GM19023 (cell line): ENCODE measurements around the gene DPH1.
"Not testable (repeated sequence)": the region's sequence is repeated elsewhere in the genome, so short reads cannot be mapped to it uniquely, and the experiment has no call there.

Experiments
- ATAC-seq: cut with Tn5 transposase; IDR thresholded peaks from one replicate; pipeline ENCODE4 v1.9.1; 2021; ENCODE audit warnings: mild to moderate bottlenecking, moderate library complexity; ENCODE audit not compliant: unreplicated experiment

The DPH1 gene

DNA sequence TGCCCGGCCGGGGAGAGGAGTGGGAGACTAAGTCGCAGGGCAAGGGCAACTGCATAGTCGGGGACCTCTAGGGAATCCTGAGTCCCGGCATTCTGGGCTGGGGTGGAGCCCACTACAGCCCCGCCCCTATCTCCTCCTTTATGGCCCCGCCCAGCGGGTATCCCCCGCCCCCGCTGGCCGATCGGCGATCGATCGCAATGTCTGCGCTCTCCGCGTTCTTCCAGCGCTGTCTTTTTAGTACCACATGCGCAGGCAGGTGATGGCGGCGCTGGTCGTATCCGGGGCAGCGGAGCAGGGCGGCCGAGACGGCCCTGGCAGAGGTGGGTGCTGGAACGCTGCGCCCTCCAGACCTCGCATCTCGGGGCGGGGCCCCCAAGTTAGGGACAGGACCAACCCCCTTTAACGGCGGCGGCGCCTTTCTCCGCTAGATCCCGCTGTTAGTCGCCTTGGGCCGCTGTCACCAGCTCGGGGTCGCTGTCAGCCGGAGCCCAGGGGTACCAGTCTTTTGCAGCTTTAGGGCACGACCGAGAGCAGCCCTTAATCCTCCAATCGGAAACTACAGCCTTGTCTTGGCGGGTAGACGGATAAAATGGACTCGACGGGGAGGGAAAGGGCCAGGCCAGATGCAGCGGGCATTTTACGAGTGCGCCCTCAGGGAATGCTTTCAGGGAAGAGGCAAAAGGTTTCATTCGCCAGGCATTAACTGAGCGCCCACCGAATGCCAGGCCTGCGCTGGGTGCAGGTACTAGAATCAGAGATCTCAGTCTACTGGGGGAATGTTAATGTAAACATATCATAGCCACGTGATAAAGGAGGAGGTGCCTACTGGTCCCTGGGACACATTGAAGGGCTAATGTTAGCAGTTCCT is at the start of gene DPH1:
DPH1 (plus strand) TSS at position 243 of the 868 bp plus-strand sequence; CDS start at position 260, 17 bp downstream.
- ATAC-seq = peak; percentile 78

DNA sequence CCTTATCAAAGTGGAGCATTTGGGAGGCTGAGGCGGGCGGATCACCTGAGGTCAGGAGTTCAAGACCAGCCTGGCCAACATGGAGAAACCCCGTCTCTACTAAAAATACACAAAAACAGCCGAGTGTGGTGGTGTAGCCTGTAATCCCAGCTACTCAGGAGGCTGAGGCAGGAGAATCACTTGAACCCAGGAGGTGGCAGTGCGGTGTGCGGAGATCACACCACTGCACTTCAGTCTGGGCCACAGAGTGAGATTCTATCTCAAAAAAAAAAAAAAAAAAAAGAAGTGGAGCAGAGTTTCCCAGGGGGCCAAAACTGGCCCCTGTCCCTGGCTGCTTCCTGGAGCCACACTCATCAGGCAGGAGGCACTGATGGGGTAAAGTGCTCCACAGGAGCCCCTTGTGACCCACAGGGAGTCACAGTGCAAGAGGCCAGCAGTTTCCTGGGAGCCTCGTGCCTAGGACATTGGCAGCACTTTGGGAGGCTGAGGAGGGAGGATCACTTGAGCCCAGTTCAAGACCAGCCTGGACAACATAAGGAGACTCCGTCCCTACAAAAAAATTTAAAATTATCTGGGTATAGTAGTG is 49.2 kb upstream of the DPH1 start:
- no peak for ATAC-seq

DNA sequence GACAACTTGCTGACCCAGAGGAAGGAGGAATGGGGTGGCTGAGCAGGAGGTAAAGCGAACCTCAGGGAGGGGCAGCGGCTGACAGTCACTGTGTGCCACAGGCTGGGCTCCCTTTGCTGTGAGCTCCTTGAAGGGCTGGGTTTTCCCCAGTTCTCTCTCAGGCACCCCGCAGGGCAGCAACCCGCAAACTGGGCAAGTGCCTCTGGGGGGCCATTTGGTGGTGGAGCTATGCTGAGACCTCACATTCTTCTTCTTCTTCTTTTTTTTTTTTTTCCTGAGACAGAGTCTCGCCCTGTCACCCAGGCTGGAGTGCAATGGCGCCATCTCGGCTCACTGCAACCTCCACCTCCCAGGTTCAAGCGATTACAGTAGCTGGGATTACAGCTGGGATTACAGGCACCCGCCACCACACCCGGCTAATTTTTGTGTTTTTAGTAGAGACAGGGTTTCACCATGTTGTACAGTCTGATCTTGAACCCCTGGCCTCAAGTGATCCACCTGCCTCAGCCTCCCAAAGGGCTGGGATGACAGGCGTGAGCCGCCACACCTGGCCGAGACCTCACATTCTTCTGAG is 47.1 kb upstream of the DPH1 start:
- not testable (repeated sequence) for ATAC-seq

DNA sequence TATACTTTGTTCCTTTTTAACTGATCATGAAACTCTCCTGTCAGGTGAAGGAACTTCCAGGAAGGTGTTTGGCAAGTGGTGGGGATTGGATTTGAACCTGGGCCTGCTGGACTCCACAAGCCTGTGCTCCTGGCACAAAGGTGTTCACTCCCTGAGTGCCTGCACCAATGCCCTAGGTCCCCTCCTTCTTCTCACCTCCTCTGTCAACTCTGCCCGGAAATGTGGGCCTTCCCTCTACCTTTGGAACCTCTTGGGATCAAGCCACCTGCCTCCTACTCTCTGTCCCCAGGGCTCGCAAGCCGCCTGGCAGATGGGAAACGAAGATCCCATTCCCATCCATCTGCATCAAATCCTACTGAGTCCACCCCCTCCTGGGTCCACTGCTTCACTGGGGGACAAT is 44.9 kb upstream of the DPH1 start:
- no peak for ATAC-seq

DNA sequence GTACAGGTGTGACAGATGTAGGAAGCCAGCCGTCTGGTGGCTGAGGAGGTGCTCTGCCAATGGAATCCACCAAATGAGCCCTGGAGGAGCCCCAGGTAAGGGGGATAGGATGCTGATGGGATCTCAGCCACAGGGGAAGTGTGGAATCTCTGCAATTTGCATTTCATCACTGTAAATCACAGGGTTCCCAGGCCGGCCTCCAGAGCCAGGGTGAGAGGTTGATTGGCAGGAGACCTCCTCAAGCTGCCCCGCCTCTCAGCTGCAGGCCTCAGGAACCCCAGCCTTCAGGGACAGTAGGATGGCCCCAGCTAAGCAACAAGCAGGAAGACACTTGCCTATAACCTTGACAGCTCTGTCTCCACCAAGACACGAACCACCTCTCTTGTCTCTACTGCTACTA is 44.3 kb upstream of the DPH1 start:
- ATAC-seq = no peak

DNA sequence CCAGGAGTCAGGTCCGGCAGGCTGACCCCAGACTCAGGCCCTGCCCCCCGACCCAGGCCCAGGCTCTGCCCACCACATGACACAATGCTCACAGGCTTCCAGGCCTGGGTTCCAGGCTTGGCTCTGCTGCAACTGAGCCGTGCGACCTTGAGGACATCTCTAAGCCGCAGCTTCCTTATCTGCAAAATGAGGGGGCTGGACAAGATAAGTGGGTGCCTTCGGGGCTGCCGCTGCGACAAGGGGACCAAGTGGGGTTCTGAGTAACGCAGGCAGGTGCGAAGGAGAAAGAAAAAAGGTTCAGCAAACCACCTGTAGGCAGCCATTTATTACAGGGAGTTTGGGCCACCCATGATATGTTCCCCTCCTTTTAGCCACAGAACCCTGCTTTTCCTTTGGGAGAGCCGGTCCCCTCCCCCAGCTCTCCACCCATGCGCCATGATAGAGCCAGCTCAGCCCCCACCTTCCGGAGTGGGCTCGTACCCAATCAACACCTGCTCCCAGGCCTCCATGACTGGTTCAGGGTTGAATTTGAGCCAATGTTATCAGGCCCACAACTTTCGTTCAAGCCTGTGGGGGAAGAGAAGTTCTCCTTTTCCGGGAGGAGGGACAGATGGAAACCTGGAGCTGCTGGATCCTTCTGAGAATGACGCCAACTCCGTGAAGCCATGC is 43.0 kb upstream of the DPH1 start:
- ATAC-seq = no peak

DNA sequence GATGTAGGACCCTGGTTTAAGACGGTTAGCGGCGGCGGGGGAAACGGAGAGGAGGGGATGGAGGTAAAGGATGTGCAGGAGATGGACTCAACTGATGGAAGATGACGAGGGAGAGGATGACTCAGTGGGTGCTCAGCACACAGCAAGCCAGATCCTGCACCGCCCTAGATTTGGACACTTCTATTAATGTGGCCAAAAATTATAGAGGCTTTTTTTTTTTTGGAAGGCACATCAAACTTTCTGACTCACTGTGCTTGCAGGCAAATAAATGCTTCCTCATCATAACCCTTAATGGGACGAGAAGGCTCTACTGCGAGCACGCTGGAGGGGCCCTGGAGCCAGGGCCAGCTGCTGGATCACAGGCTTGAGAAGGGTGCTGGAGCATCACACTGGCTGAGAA is 40.8 kb upstream of the DPH1 start:
- no peak for ATAC-seq

DNA sequence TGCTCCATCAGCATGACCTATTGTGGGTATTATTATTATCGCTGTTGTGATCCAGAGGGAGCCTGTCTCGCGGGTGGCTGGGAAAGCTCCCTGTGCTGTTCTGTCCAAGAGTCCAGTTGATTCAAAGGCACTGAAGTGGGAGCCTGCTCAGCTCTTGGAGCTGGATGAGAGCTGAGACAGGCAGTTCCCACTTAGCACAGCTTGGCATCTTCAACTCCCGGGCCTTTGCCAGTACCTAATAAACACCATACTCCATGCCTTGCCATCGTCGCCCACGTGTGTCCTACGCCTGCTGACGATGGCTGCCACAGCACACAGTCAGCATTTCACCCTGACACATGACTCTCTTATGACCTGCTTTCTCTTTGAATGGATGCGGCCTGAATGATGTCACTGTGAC is 37.4 kb upstream of the DPH1 start:
- no peak for ATAC-seq

DNA sequence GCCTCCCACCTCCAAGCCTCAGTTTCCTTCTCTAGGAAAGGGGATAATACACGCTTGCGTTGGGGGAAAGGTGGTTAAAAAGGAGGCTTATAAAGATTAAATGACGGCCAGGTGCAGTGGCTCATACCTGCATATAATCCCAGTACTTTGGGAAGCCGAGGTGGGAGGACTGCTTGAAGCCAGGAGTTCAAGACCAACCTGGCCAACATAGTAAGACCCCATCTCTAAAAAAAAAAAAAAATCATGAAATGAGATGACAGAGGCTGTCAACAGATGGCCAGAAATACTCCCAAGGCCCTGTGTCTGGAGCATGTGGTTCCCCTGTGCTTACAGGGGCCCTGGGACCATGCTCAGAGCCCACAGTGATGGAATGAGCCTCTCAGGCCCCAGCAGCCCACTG is 35.2 kb upstream of the DPH1 start:
- ATAC-seq = no peak

DNA sequence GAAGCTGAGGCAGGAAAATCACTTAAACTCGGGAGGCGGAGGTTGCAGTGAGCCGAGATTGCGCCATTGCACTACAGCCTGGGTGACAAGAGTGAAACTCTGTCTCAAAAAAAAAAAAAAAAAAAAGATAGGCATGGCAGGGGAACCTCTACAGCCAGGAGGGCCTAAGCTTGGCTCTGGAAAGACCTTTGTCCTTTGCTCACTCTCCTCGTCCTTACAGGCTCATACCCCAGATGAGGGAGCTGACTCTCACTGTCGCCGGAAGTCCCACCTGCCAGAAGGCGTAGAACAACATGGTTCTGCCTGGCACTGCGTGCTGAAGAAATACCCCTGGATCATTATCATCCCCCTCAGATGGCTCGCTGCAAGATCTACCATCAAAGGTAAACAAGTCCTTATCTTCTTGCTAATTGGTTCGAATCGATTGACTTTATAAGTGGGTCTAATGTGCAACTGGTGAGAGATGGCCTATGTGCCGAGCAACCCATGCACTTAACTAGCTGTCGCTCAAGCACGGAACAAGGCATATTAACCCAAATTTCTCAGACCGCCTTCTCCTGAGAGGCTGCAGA is 34.5 kb upstream of the DPH1 start:
- ATAC-seq = no peak

DNA sequence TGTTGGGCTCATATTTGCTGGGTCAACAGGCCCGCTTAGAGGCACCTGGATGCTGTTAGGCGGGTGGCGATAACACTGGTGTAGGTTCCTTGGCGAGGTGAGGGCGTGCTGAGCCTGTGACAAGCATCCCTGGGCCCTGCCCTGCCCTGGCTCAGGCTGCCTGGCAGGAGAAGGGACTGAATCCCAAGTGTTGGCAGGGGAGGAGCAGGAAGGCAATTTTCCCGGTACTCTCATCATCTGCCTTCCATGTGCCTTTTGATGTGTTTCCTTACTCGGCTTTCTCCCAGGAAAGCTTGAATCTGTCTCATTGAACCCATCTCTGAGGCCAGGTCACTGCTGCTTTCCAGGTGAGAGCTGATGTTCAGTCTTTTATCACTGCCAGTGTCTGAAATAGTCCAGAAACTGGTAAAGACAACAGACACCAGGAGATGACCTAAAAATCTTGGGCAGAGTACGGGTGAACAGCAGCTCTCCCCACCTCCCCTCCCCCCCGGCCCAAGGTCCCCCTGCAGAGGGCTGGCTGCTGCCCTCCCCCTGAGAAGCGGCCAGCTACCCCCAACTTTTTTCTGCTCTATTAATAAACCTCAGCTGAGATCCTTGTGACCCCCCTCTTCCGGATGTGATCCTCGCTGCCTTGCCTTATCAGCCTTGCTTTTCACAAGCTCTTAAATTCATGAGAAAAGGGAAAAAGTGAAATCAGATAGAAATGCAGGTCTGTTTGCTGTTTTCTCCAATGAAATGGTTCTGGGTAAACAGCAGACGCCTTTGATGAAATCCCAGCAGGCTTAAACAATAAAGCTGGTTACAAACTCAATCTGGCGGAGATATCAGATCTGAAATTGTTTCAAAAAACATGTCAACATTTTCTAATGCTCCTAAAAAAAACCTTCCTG is 33.8 kb upstream of the DPH1 start:
- ATAC-seq = no peak

DNA sequence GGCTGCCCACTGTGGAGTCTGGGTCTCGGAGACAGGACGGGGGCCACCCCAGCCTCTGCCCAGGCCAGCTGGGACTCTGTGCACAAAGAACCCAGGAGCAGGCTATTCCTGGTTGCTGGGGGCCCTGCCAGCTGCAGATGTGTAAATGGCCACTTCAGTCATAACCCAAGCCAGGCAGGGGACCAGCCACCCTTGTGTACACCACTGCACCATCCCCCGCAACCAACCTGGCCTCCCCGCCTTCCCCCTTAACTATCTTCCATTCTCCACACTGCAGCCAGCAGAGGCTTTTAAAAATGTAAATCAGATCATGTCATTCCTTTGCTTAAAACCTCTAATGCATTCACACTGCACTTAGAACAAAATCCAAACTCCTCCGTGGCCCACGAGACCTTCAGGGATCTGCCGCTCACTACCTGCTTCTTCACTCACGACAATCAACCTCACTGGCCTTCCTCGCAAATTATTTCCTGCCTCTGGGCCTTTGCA is 33.1 kb upstream of the DPH1 start:
- no peak for ATAC-seq

DNA sequence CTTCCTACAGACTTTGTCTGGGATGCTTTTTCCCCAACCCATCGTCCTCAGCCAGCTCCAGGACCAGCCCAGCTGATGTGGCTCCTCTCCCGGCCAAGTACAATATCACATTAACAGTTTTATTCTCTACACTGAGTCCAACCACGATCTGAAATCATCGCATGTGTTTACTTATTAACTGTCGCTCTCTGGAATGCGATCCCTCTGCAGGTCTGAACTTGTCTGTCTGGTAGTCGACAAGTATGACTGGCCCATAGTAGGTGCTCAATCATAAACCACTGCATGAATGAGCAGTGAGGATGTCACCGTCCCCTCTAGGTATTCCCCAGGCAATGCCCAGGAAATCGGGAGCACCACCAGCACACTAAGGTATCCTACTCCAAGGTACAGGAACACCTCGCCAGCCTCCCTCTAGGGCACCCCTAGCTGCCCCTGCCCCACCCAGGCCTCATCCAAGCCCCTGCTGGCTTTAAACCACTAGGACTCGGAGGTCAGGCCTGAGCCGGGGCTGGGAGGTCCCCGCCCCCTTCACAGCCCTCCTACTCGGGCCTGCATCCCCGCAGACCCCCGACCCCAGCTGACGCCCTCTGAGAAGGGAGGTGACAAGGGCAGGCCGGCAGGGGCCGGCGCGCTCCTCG is 32.5 kb upstream of the DPH1 start:
- ATAC-seq = no peak

DNA sequence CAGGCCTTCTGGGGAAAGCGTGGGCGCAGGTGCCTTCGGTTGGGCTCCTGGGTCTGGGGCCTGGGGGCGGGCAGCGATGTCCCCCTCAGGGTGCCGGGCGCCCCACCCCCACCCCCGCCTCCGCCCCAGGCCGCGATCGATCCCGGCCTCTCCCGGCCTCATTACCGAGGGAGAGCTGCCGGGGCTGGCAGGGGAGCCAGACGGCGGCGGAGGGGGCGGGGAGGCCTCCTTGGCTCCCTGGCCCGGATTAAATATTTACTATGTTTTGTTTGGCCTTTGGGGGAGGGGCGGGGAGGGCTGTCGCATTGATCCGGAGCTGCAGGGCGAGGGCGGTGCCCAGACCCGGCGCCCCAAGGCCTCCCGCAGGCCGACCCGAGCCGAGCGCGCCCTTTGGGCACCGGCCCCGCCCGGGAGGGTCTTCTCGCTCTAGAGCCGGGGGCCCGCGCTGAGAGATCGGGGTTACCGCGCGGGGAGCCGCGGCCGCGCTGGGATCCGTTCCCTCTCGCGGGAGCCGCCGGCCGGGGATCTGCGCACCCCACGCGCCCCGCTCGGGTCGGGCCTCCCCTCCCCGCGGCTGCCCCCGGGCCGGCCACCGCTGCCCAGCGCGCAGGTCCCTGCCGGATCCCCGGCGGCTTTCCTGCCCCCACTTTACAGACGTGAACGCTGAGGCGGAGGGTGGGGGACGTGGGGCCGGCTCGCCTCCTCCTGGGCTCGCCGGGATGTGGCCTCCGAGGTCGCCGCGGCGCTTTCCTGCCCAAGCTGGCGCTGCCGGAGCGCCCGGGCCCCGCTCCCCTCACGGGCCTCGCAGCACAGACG is 31.8 kb upstream of the DPH1 start:
- ATAC-seq = no peak

DNA sequence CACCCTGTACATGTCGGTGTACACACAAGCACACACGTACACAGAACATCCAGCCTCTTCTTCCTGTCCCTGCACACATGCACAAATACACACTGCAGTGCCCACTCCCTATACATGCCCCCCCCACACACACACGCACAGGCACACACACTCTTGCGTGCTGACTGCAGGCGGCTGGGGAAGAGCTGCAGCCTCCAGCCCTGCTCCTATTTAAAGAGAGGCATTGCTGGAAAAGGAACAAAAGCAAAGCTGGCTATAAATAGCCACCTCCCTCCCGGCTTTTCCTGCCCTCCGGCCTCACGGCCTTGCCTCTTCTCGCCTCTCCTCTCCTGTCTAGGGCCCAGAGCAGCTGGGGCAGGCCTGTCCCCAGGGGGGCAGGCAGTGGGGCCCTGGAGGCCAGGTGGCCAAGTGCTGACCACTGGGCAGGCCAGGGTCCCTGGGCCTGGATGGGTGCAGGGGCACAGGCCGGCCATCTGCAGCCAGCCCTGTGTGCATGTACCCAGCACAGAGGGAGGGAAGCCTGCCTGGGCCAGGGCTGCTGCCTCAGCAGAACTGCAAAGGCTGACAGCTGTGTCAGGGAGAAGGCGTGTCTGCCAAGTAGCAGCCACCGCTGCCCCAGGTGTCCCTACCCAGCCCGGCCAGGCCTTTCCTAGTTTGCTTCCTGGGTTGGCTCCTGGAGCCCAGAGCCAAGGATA is 30.2 kb upstream of the DPH1 start:
- no peak for ATAC-seq

DNA sequence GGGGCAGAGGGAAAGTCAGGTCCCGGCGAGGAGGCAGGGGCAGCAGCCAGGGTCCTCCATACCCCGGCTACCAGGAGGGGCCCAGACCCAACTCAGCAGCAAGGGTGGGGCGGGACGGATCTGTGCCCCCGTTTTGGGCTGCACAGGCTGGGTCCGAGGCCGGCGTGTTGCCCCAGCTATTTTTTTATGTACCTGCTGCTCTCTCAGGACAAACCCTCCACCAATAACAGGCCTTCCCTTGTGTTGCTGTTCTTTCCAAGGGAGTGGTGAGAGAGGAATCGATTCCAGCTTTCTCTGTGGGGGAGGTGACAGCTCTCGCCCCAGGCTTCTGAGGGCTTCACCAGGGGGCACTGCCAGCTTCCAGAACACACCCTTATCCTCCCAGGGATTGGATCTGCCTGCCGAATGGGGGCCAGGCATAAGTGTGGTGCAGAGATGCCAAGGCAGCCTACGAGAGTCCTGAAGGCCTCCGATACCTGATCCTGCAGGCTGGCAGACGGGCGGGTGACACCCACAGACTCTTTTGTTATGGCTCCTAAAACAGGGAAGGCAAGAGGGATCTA is 27.1 kb upstream of the DPH1 start:
- no peak for ATAC-seq

DNA sequence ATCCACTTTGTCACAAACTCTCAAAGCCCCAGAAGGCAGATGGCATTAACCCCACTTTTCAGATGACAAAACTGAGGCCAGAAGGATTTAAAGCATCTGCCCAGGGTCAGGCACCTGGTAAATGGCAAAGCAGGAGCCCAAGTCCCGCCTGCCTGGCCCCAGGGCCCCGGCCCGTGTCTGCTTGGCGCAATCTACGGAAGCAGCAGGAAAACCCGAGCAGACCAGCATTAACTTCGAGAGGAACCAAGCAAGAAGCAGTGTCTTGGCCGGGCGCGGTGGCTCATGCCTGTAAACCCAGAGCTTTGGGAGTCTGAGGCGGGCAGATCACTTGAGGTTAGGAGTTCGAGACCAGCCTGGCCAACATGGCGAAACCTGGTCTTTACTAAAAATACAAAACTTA is 26.4 kb upstream of the DPH1 start:
- no peak for ATAC-seq

DNA sequence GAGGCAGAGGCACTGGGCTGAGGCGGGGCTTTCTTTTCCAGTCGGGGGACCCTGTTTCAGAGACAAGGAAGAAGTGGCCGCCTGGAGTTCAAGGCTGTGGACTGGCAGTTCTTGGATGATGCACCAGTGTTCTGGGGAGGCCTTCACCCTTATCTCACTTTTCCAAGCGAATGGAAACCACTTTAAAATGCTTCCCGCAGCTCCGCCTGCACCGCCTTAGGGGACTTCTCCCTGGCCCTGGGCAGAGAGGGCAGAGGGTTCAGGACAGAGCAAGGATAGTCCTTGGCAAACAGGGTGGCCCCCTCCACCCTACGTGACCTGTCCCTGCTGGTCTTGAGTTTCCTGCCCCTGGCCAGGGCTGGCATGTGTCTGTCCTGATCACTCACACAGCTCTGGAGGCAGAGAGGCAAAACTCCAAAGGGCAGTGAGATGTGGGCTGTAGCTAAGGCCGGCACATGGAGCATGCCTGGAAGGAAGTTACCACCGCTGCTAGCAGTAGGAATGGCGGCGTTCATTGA is 25.5 kb upstream of the DPH1 start:
- no peak for ATAC-seq
